RWPE1 (cell line): ENCODE measurements around the gene NEIL3.

Experiments
- CTCF ChIA-PET: fragments of 350-600 bp; sonication (Branson Sonifier 250); formaldehyde crosslinking; extraction: SDS; loops from one replicate; lab custom pipeline; 2021; lab: Yijun Ruan, JAX
- POLR2A ChIA-PET: fragments of 400-600 bp; formaldehyde crosslinking; extraction: SDS; loops from one replicate; lab custom pipeline; 2020; ENCODE audit warnings: antibody characterized with exemption; ENCODE audit not compliant: low non-redundant PET; lab: Yijun Ruan, JAX
- DNase-seq: peaks from one replicate; pipeline ENCODE4 v3.0.0; 2012; ENCODE audit warnings: low spot score
- H3K27ac ChIP-seq: fragments of 450-650 bp; 2 replicates; pipeline ENCODE4 v1.5.1; 2017
- CTCF ChIP-seq: fragments of 450-650 bp; conservative IDR thresholded peaks from 2 replicates; pipeline ENCODE4 v1.5.1; 2017; ENCODE audit warnings: low read depth, mild to moderate bottlenecking

The NEIL3 gene

GRCh38 chr4:177349191-177349590, 39.5 kb downstream of the NEIL3 start:
- CTCF ChIA-PET, result no interaction called here
- POLR2A ChIA-PET, result no interaction called here

GRCh38 chr4:177351622-177352244, 42.1 kb downstream of the NEIL3 start:
- ChIA-PET POLR2A (no interaction called here), CTCF (interaction anchor here (0.6 kb wide), 1 partner anchor 224 kb away, joined by 3 read pairs; no protein-coding TSS in a partner anchor)

More at GRCh38 chr4:177349191-177349590, 39.5 kb downstream of the NEIL3 start:
- no peak overlapping the region for H3K27ac ChIP-seq
- DNase-seq, result peak; percentile 3
- TF ChIP-seq CTCF, result no peak

GRCh38 chr4:177356206-177356605, 46.5 kb downstream of the NEIL3 start:
- no peak overlapping the region for H3K27ac ChIP-seq
- DNase-seq, result no peak
- ChIA-PET CTCF (interaction anchor here (0.6 to 0.7 kb wide), 2 partner anchors 16 to 1416 kb away, joined by 3 read pairs; no protein-coding TSS in a partner anchor), POLR2A (no interaction called here)
- no peak for TF ChIP-seq CTCF

More at GRCh38 chr4:177351622-177352244, 42.1 kb downstream of the NEIL3 start:
- no peak for DNase-seq
- no peak overlapping the region for H3K27ac ChIP-seq
- TF ChIP-seq CTCF, result no peak

- CTCF ChIA-PET, result interaction anchor here (0.7 kb wide), 1 partner anchor 1415 kb away, joined by 3 read pairs; no protein-coding TSS in a partner anchor
- H3K27ac ChIP-seq, result no peak overlapping the region
- DNase-seq, result no peak
- no peak for TF ChIP-seq CTCF
- POLR2A ChIA-PET, result no interaction called here
Observed at GRCh38 chr4:177356921-177357320, 47.2 kb downstream of the NEIL3 start.

GRCh38 chr4:177367336-177367735, 57.7 kb downstream of the NEIL3 start:
- TF ChIP-seq CTCF, result no peak
- no peak overlapping the region for H3K27ac ChIP-seq
- peak; percentile 23 for DNase-seq
- CTCF ChIA-PET, result interaction anchor here (0.6 kb wide), 1 partner anchor 13 kb away, joined by 3 read pairs; no protein-coding TSS in a partner anchor
- POLR2A ChIA-PET, result no interaction called here

- no peak overlapping the region for H3K27ac ChIP-seq
- ChIA-PET POLR2A (no interaction called here), CTCF (no interaction called here)
- no peak for TF ChIP-seq CTCF
- no peak for DNase-seq
Observed at GRCh38 chr4:177369372-177369771, 59.7 kb downstream of the NEIL3 start.
